Choroid plexus epithelial cell (primary cell): ENCODE results near the gene AGPS.

Experiments
- DNase-seq: peaks from one replicate; pipeline ENCODE4 v3.0.0-alpha.2; 2010; ENCODE audit warnings: low read depth
- H3K4me3 ChIP-seq: 2 replicates; pipeline ENCODE4 v1.5.1; 2011; ENCODE audit warnings: low read depth, mild to moderate bottlenecking, control low read depth, low read length, moderate library complexity
- TF ChIP-seq, protein P1 (sequence below): conservative IDR thresholded peaks from 2 replicates; pipeline ENCODE4 v1.5.1; 2011; ENCODE audit warnings: low read depth, mild to moderate bottlenecking, control low read depth, inconsistent platforms, low read length, moderate library complexity

AGPS gene

DNA sequence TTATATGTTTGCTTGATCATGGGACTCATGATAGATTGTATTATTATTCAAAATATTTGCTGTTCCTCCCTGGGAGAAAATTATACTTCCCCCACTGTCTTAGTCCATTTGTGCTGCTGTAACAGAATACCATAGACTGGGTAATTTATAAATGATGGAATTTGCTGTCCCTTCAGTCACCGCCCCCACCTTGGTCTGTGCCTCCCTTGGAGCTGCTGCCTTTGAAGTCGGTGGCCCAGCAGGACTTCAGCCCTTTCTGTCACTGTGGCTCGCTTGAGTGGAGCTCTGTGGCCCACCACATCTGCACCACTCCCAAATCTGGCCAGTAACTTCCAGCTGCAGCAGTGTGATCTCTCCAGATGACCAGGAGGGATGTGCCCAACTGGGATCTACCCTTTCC, 200.8 kb downstream of the AGPS start:
- TF ChIP-seq, protein P1, sequence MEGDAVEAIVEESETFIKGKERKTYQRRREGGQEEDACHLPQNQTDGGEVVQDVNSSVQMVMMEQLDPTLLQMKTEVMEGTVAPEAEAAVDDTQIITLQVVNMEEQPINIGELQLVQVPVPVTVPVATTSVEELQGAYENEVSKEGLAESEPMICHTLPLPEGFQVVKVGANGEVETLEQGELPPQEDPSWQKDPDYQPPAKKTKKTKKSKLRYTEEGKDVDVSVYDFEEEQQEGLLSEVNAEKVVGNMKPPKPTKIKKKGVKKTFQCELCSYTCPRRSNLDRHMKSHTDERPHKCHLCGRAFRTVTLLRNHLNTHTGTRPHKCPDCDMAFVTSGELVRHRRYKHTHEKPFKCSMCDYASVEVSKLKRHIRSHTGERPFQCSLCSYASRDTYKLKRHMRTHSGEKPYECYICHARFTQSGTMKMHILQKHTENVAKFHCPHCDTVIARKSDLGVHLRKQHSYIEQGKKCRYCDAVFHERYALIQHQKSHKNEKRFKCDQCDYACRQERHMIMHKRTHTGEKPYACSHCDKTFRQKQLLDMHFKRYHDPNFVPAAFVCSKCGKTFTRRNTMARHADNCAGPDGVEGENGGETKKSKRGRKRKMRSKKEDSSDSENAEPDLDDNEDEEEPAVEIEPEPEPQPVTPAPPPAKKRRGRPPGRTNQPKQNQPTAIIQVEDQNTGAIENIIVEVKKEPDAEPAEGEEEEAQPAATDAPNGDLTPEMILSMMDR, result no peak
- DNase-seq, result no peak
- H3K4me3 ChIP-seq, result no peak overlapping the region
